Activated T-cell treated with anti-CD3 and anti-CD28 coated beads, Interleukin-2, amount 50 U/mL, for 24 hours (primary cell): ENCODE data around the gene FAM3A.
A peak's percentile ranks its signal among the peaks of the same experiment; 100 is the strongest.

ENCODE experiments used
- DNase-seq: peaks from one replicate; pipeline ENCODE4 v3.0.0-alpha.2; 2020
- H3K27ac Mint-ChIP-seq: 2 replicates; pipeline ENCODE4 v1.8.0; 2020; ENCODE audit warnings: mild to moderate bottlenecking, mixed read lengths
- H3K27me3 Mint-ChIP-seq: 2 replicates; pipeline ENCODE4 v1.8.0; 2020; ENCODE audit warnings: mixed read lengths
- H3K36me3 Mint-ChIP-seq: 2 replicates; pipeline ENCODE4 v1.8.0; 2020; ENCODE audit warnings: low read depth, mixed read lengths
- H3K4me1 Mint-ChIP-seq: 2 replicates; pipeline ENCODE4 v1.8.0; 2020; ENCODE audit warnings: low read depth, mixed read lengths
- H3K4me3 Mint-ChIP-seq: 2 replicates; pipeline ENCODE4 v1.8.0; 2020; ENCODE audit warnings: mild to moderate bottlenecking, moderate library complexity, mixed read lengths
- H3K9me3 Mint-ChIP-seq: 2 replicates; pipeline ENCODE4 v1.8.0; 2020; ENCODE audit warnings: mixed read lengths

Gene FAM3A

DNA sequence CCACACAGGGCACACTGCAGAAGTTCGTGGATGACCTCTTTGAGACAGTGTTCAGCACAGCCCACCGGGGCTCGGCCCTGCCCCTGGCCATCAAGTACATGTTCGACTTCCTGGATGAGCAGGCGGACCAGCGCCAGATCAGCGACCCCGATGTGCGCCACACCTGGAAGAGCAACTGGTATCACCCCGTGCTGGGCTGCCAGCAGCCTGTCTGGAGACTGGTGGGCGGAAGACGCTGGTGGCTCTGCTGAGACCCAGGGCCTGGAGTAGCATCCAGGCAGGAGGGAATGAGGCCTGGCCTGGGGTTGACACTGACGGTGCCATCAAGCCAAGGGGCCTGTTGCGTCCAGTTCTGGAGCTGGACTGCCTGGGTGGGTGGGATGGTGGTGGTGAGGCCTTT lies 45.6 kb downstream of the FAM3A start:
- Mint-ChIP-seq H3K36me3 (peaks cover 60% of the 10 kb centered on the region), H3K27me3 (peaks cover 2% of the 10 kb centered on the region), H3K4me3 (no peak overlapping the region), H3K27ac (no peak overlapping the region), H3K9me3 (no peaks in the 10 kb centered on the region), H3K4me1 (peaks cover 2% of the 10 kb centered on the region)
- no peak for DNase-seq

DNA sequence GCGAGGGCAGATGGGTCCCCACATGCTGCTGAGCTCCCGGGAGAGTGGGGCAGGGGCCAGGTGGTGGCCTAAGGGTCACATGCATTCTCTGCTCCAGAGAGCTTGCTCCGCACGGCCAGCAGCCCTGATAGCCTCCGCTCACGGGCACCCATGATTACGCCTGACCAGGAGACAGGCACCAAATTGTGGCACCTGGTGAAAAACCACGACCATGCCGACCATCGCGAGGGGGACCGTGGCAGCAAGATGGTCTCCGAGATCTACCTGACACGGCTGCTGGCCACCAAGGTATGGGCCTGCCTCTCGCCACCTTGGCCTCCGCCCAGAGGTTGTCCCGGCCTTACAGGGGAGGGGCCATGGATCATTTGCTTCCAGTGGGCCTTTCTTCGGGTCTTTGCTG lies 46.2 kb downstream of the FAM3A start:
- H3K27ac Mint-ChIP-seq, result no peak overlapping the region
- peaks cover 62% of the 10 kb centered on the region for H3K36me3 Mint-ChIP-seq
- no peaks in the 10 kb centered on the region for H3K9me3 Mint-ChIP-seq
- no peaks in the 10 kb centered on the region for H3K27me3 Mint-ChIP-seq
- H3K4me3 Mint-ChIP-seq, result no peak overlapping the region
- DNase-seq, result no peak
- no peaks in the 10 kb centered on the region for H3K4me1 Mint-ChIP-seq

DNA sequence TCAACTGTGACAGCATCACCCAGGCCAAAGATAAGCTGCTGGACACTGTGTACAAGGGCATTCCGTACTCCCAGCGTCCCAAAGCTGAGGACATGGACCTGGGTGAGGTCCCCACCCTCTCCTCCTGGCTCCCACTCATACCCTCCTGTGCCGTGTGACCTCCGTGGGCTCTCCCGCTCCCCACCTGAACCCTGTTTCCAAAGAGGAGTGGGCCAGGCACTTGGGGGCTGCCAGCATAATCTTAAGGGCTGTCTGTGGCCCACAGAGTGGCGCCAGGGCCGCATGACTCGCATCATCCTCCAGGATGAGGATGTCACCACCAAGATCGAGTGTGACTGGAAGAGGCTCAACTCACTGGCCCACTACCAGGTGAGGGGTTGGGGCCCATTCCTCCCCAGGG lies 46.9 kb downstream of the FAM3A start:
- DNase-seq, result no peak
- no peaks in the 10 kb centered on the region for H3K4me1 Mint-ChIP-seq
- peaks cover 63% of the 10 kb centered on the region for H3K36me3 Mint-ChIP-seq
- H3K27me3 Mint-ChIP-seq, result no peaks in the 10 kb centered on the region
- H3K9me3 Mint-ChIP-seq, result no peaks in the 10 kb centered on the region
- no peak overlapping the region for H3K27ac Mint-ChIP-seq
- no peak overlapping the region for H3K4me3 Mint-ChIP-seq

DNA sequence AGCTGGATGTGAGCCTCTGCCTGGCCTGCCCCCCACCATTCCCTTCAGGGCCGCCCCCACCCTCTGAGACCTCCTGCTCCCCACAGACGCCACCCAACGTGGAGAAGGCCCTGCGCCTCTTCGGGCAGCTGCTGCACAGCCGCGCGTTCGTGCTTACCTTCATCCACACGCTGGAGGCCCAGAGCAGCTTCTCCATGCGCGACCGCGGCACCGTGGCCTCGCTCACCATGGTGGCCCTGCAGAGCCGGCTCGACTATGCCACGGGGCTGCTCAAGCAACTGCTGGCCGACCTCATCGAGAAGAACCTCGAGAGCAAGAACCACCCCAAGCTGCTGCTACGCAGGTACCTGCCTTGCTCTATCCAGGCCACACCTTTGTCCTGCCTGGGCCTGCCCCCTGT lies 47.8 kb downstream of the FAM3A start:
- H3K27ac Mint-ChIP-seq, result no peak overlapping the region
- no peak overlapping the region for H3K4me3 Mint-ChIP-seq
- peaks cover 58% of the 10 kb centered on the region for H3K36me3 Mint-ChIP-seq
- no peak for DNase-seq
- H3K9me3 Mint-ChIP-seq, result no peaks in the 10 kb centered on the region
- H3K4me1 Mint-ChIP-seq, result no peaks in the 10 kb centered on the region
- no peaks in the 10 kb centered on the region for H3K27me3 Mint-ChIP-seq

DNA sequence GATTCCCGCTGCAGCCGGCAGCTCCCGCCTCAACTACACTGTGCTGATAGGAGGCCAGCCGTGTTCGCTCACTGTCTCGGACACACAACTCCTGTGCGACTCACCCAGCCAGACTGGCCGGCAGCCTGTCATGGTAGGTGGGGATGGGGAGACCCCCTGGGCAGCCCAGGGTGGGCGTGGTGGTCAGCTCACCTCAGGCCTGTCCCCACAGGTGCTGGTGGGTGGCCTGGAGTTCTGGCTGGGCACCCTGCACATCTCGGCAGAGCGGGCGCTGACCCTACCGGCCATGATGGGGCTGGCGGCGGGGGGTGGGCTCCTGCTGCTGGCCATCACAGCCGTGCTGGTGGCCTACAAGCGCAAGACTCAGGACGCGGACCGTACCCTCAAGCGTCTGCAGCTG lies 48.5 kb downstream of the FAM3A start:
- no peak overlapping the region for H3K4me3 Mint-ChIP-seq
- no peaks in the 10 kb centered on the region for H3K9me3 Mint-ChIP-seq

DNA sequence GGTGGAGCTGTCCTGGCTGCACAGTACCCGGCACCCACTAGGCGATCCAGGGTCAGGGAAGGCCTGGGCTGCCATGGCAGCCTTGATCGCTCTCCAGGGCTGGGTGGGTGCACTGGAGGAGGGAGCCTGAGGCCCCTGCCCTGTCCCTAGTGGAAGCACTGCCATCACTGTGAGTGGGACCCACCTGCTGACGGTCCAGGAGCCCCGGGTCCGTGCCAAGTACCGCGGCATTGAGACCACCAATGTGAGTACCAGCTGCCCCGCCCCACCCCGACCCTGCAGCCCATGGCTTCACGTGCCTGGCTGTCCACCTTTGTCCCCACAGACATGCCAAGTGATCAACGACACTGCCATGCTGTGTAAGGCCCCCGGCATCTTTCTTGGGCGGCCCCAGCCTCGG lies 49.1 kb downstream of the FAM3A start:
- Mint-ChIP-seq H3K27ac (no peak overlapping the region), H3K4me3 (no peak overlapping the region), H3K27me3 (no peaks in the 10 kb centered on the region), H3K36me3 (peaks cover 57% of the 10 kb centered on the region), H3K9me3 (no peaks in the 10 kb centered on the region), H3K4me1 (no peaks in the 10 kb centered on the region)
- no peak for DNase-seq

More for the DNA sequence above, 48.5 kb downstream of the FAM3A start:
- Mint-ChIP-seq H3K36me3 (peaks cover 58% of the 10 kb centered on the region), H3K4me1 (no peaks in the 10 kb centered on the region), H3K27me3 (no peaks in the 10 kb centered on the region), H3K27ac (no peak overlapping the region)
- no peak for DNase-seq

DNA sequence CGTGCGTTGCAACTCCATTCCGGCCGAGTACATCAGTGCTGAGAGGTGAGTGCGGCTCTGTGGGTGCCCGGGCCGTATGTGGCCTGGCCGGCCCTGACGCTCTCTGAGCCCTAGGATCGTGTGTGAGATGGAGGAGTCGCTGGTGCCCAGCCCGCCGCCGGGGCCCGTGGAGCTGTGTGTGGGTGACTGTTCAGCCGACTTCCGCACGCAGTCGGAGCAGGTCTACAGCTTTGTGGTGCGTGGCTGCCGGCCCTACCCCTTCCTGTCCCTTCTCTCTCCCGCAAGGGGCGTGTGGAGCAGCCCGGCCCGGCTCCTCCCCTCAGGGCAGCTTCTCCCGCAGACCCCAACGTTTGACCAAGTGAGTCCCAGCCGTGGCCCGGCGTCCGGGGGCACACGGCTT lies 50.0 kb downstream of the FAM3A start:
- no peaks in the 10 kb centered on the region for H3K27me3 Mint-ChIP-seq
- no peak for DNase-seq
- peaks cover under 1% of the 10 kb centered on the region for H3K4me1 Mint-ChIP-seq
- no peak overlapping the region for H3K27ac Mint-ChIP-seq
- H3K4me3 Mint-ChIP-seq, result no peak overlapping the region
- H3K9me3 Mint-ChIP-seq, result no peaks in the 10 kb centered on the region
- peaks cover 59% of the 10 kb centered on the region for H3K36me3 Mint-ChIP-seq

DNA sequence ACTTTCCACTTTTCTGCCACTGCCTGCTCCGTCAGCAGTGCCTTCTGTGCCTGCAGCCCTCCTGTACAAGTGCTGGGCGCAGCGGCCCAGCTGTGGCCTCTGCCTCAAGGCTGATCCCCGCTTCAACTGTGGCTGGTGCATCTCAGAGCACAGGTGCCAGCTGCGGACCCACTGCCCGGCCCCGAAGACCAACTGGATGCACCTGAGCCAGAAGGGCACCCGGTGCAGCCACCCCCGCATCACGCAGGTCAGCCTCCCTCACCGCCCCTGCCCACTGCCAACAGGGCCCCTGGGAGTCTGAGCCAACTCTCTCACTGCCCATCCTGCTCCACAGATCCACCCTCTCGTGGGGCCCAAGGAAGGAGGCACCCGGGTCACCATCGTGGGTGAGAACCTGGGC lies 50.4 kb downstream of the FAM3A start:
- no peak overlapping the region for H3K27ac Mint-ChIP-seq
- H3K36me3 Mint-ChIP-seq, result peaks cover 58% of the 10 kb centered on the region
- no peaks in the 10 kb centered on the region for H3K27me3 Mint-ChIP-seq
- no peak for DNase-seq
- H3K4me3 Mint-ChIP-seq, result no peak overlapping the region
- no peaks in the 10 kb centered on the region for H3K9me3 Mint-ChIP-seq
- peaks cover 1% of the 10 kb centered on the region for H3K4me1 Mint-ChIP-seq

DNA sequence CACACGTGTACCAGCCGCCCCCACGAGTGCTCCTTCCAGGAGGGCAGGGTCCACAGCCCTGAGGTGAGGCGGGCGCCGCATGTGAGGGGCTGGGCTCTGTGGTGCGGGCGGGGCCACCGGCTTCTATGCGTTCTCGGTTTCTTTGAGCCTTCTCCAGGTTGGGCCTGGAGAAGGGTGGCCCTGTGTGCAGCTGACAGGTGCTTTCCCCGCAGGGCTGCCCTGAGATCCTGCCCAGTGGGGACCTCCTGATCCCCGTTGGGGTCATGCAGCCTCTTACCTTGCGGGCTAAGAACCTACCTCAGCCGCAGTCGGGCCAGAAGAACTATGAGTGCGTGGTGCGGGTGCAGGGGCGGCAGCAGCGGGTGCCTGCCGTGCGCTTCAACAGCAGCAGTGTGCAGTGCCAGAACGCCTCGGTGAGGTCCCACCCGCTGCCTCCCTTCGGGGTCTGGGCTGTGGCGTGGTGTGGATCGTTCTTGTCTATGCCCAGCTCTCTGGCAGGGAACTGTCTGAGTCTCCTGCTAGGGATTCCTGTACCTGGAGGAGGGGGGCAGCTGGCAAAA lies 51.1 kb downstream of the FAM3A start:
- Mint-ChIP-seq H3K9me3 (no peaks in the 10 kb centered on the region), H3K4me1 (peaks cover 5% of the 10 kb centered on the region), H3K36me3 (peaks cover 55% of the 10 kb centered on the region), H3K27me3 (no peaks in the 10 kb centered on the region), H3K27ac (no peak overlapping the region), H3K4me3 (no peak overlapping the region)
- no peak for DNase-seq

DNA sequence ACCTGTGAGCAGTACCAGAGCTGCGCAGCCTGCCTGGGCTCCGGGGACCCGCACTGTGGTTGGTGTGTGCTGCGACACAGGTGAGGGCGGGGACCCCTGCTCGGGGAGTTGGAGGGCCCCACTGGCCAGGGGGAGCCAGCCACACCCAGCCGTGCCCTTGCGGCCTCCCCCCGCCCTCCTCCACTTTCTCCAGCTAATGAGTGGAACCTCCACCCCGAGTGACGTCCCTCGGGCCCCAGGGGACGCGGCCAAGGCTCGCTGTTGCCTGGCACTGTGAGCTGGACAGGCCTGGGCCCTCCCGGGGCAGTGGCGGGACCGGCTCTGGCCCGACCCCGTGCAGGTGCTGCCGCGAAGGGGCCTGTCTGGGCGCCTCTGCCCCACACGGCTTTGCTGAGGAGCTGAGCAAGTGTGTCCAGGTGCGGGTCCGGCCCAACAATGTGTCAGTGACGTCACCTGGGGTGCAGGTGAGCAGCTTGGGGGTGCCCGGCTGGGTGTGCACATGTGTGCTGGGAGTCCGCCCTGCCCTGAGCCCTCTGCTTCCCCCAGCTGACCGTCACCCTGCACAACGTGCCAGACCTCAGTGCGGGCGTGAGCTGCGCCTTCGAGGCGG lies 52.3 kb downstream of the FAM3A start:
- Mint-ChIP-seq H3K27me3 (no peaks in the 10 kb centered on the region), H3K27ac (no peak overlapping the region), H3K4me3 (no peak overlapping the region), H3K36me3 (peaks cover 47% of the 10 kb centered on the region), H3K4me1 (peaks cover 12% of the 10 kb centered on the region), H3K9me3 (no peaks in the 10 kb centered on the region)
- no peak for DNase-seq

DNA sequence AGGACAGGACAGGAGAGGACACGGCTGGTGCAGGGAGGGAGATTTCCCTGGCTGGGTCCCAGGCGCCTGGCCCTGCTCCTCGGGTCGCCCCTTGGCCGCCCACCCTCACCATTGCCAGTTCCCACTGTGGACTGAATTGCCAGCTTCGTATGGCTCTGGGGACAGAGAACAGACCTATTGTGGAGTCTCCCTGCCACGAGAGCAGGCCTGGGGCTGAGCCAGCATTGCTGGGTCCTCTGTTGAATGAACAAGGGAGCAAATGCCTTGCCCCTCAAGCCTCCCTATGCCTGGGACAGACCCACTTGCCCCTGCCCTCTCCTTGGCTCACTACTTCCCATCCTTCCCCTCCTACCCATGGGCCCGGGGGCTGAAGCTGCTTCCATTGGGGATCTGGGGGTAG lies 53.6 kb downstream of the FAM3A start:
- Mint-ChIP-seq H3K27ac (no peak overlapping the region), H3K4me3 (no peak overlapping the region), H3K9me3 (no peaks in the 10 kb centered on the region), H3K27me3 (no peaks in the 10 kb centered on the region), H3K4me1 (peaks cover 13% of the 10 kb centered on the region), H3K36me3 (peaks cover 42% of the 10 kb centered on the region)
- DNase-seq, result no peak

DNA sequence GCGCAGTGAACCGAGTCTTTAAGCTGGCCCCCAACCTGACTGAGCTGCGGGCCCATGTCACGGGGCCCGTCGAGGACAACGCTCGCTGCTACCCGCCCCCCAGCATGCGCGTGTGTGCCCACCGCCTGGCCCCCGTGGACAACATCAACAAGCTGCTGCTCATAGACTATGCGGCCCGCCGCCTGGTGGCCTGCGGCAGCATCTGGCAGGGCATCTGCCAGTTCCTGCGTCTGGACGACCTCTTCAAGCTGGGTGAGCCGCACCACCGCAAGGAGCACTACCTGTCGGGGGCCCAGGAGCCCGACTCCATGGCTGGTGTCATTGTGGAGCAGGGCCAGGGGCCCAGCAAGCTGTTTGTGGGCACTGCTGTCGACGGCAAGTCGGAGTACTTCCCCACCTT lies 55.7 kb downstream of the FAM3A start:
- H3K27ac Mint-ChIP-seq, result peak overlapping the region; percentile 29
- H3K27me3 Mint-ChIP-seq, result no peaks in the 10 kb centered on the region
- H3K9me3 Mint-ChIP-seq, result no peaks in the 10 kb centered on the region
- H3K4me1 Mint-ChIP-seq, result peaks cover 16% of the 10 kb centered on the region
- peak overlapping the region; percentile 82 for H3K4me3 Mint-ChIP-seq
- H3K36me3 Mint-ChIP-seq, result peaks cover 29% of the 10 kb centered on the region
- no peak for DNase-seq

DNA sequence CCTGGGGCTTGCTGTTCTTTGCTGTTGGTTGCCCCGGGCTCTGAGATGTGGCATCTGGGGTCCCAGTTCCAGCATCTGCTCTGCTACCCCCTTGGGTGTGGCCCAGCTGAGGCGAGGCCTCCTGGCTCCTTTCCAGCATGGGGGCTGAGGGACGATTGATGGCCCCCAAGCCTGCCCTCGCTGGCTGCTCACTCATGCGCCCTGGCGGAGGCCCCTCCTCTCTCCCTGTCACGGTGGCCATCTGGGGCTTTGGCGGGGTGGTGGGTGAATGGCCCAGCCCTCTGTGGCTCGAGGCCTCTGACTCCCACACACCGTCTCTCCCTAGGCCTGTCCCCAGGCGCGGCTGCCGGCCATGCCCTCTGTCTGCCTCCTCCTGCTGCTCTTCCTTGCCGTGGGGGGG lies 56.2 kb downstream of the FAM3A start:
- H3K9me3 Mint-ChIP-seq, result no peaks in the 10 kb centered on the region
- no peaks in the 10 kb centered on the region for H3K27me3 Mint-ChIP-seq
- no peak for DNase-seq
- peak overlapping the region; percentile 82 for H3K4me3 Mint-ChIP-seq
- peaks cover 25% of the 10 kb centered on the region for H3K36me3 Mint-ChIP-seq
- peak overlapping the region; percentile 29 for H3K27ac Mint-ChIP-seq
- H3K4me1 Mint-ChIP-seq, result peaks cover 16% of the 10 kb centered on the region

DNA sequence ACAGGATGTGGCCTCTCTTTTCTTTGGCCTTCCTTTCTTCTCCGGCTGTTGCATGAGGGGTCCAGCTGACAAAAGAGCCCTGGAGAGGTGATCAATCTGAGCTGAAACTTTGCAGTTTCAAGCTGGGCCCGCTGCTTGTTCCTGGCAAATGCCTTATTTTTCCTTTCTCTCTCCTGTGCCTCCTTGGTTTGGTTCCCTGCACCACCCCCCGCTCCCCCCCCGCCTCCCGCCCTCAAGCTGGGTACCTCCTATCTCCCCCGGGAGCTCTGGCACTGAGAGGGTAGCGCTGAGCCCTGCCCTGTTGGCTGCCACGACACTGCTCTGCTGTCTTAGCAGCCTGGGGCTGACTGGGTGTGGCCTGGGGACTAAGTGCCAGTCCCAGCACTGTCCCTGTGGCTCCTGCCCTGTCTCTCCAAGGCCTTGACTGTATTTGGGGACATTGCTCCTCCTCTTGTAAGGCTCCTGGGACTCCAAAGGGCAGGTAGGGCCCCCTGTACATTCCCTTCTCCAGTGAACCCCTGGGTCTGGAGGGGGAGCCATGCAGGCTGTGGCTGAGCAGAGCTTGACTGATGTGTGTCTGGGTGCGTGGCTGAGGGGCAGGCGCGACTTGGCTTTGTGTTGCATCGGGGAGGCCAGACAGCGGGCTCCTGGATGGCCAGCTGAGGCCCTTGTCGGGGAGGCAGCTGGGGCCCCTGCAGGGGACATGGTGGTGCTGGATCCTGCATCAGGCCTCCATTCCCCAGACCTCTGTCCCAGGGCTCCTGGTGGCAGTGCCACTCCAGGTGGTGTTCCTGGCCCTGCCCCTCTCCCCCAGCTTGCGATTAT lies 56.9 kb downstream of the FAM3A start:
- DNase-seq, result no peak
- Mint-ChIP-seq H3K4me1 (peaks cover 16% of the 10 kb centered on the region), H3K36me3 (peaks cover 24% of the 10 kb centered on the region), H3K27ac (peak overlapping the region; percentile 57), H3K4me3 (peak overlapping the region; percentile 82), H3K9me3 (no peaks in the 10 kb centered on the region), H3K27me3 (no peaks in the 10 kb centered on the region)
